ENCODE measurements around the gene ATP2B2. TPM values are rescaled to one million over a fixed set of nuclear protein-coding genes. Genes with fewer than 3 reads are reported as not detected.

The ATP2B2 gene
- total RNA-seq, 1 experiment from 2014 or later: not detected

DNA sequence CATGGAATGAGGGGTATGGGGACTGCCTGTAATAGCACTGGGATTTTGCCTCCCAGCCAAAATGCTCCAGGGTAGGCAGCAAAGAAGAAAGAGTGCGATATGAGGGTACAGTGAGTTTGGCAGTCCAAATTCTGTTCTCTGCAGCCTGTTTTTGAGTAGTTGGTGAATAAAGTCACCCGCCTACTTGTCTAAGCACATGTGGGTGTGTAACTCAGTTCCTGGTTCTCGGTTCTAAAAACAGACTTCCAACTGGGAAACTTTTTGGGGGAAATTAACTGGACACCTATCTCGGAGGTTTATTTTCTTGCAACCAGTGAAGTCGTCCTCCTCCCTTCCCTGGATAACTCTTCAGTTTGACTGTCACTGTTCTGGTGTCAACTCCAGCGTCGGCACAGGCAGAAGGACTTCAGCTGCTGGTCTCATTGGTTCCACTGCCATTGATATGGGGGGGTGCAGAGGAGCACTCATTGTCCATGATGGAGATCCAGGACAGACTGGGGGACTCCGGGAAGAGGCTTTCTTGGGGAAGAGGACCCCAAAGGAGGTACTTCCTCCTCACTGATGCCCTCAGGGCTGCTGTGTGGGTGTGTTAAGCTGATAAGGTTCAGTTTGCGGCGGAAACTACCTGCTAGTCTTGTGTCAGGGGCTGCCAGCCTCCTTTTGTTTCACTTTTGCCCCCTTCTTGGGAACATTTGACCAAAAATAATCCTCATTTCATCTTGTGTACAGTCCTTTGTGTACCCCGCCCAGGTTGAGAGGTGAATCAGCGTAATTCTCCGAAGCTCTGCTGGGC, 225.8 kb downstream of the ATP2B2 start:
- H3K36me3 ChIP-seq (ENCODE audit: control insufficient read depth, insufficient read depth, low read length): peaks cover 7% of the 10 kb centered on the region
- BruUV-seq (replicated peaks): TSS peak; percentile 16
- H3K9me3 Mint-ChIP-seq (ENCODE audit: unreplicated experiment): no peaks in the 10 kb centered on the region
- intact Hi-C loops (cut with micrococcal nuclease; ENCODE audit: unreplicated experiment): loop anchor here (10.0 kb wide), 1 partner anchor 115 kb away; the partner anchor contains the start of gene IRAK2
- POLR2A ChIA-PET: no interaction called here
- no peak overlapping the region for H3K4me3 ChIP-seq (ENCODE audit: low read depth, low read length)
- CTCF ChIA-PET: interaction anchor here (1.3 kb wide), 1 partner anchor 16 kb away, joined by 4 read pairs; no protein-coding TSS in a partner anchor
- no peak for DNase-seq
- no peak overlapping the region for H3K27ac Mint-ChIP-seq (ENCODE audit: unreplicated experiment)
- no peaks in the 10 kb centered on the region for H3K27me3 ChIP-seq (replicated peaks; ENCODE audit: control insufficient read depth, insufficient read depth, low read length)
- H3K4me1 ChIP-seq: no peaks in the 10 kb centered on the region
- H3K27me3 Mint-ChIP-seq (ENCODE audit: insufficient read depth, unreplicated experiment): no peaks in the 10 kb centered on the region
- H3K4me3 Mint-ChIP-seq (ENCODE audit: unreplicated experiment): no peak overlapping the region
- TF ChIP-seq, protein P1, sequence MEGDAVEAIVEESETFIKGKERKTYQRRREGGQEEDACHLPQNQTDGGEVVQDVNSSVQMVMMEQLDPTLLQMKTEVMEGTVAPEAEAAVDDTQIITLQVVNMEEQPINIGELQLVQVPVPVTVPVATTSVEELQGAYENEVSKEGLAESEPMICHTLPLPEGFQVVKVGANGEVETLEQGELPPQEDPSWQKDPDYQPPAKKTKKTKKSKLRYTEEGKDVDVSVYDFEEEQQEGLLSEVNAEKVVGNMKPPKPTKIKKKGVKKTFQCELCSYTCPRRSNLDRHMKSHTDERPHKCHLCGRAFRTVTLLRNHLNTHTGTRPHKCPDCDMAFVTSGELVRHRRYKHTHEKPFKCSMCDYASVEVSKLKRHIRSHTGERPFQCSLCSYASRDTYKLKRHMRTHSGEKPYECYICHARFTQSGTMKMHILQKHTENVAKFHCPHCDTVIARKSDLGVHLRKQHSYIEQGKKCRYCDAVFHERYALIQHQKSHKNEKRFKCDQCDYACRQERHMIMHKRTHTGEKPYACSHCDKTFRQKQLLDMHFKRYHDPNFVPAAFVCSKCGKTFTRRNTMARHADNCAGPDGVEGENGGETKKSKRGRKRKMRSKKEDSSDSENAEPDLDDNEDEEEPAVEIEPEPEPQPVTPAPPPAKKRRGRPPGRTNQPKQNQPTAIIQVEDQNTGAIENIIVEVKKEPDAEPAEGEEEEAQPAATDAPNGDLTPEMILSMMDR (IDR thresholded peaks at IDR 0.05; ENCODE audit: insufficient read depth in 1 of 2, low read depth in 1 of 2, low read length in 1 of 2, severe bottlenecking in 1 of 2, unreplicated experiment in 1 of 2): no peak
- H3K36me3 Mint-ChIP-seq (ENCODE audit: insufficient read depth, unreplicated experiment): peaks cover 61% of the 10 kb centered on the region
- H3K4me1 Mint-ChIP-seq (ENCODE audit: low read depth, unreplicated experiment): no peaks in the 10 kb centered on the region
- H3K9me3 ChIP-seq: no peaks in the 10 kb centered on the region

DNA sequence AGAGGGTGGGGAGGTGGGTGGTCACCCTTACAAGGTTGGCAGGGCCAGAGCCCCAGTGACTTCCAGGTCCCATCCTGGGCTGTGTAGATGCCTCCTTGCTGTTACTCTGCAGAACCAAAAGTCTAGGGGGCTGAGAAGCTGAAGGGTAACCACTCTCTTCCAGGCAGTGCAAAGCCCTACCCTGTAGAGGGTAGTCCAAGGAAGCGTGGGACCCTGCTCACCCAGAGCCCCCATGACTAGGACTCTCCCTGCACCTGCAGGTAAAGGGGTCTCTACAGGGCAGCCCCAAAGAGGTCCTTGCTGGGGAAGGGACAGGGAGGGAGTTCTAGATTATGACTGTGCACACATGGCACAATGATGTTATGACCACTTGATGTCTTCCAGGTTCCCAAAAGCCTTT, 226.9 kb downstream of the ATP2B2 start:
- DNase-seq: no peak
- ChIA-PET POLR2A (no interaction called here), CTCF (no interaction called here)
- no peak overlapping the region for H3K4me3 Mint-ChIP-seq (ENCODE audit: unreplicated experiment)
- peaks cover 54% of the 10 kb centered on the region for H3K36me3 Mint-ChIP-seq (ENCODE audit: insufficient read depth, unreplicated experiment)
- Histone ChIP-seq H3K9me3 (no peaks in the 10 kb centered on the region), H3K4me1 (no peaks in the 10 kb centered on the region), H3K36me3 (ENCODE audit: control insufficient read depth, insufficient read depth, low read length) (peaks cover 6% of the 10 kb centered on the region), H3K27me3 (replicated peaks; ENCODE audit: control insufficient read depth, insufficient read depth, low read length) (no peaks in the 10 kb centered on the region), H3K4me3 (ENCODE audit: low read depth, low read length) (no peak overlapping the region)
- peaks cover 3% of the 10 kb centered on the region for H3K4me1 Mint-ChIP-seq (ENCODE audit: low read depth, unreplicated experiment)
- no peaks in the 10 kb centered on the region for H3K27me3 Mint-ChIP-seq (ENCODE audit: insufficient read depth, unreplicated experiment)
- TF ChIP-seq, protein P1 (IDR thresholded peaks at IDR 0.05; ENCODE audit: insufficient read depth in 1 of 2, low read depth in 1 of 2, low read length in 1 of 2, severe bottlenecking in 1 of 2, unreplicated experiment in 1 of 2): no peak
- no peak overlapping the region for H3K27ac Mint-ChIP-seq (ENCODE audit: unreplicated experiment)
- intact Hi-C loops (cut with micrococcal nuclease; ENCODE audit: unreplicated experiment): no loop called here
- BruUV-seq (replicated peaks): no TSS peak
- H3K9me3 Mint-ChIP-seq (ENCODE audit: unreplicated experiment): no peaks in the 10 kb centered on the region

DNA sequence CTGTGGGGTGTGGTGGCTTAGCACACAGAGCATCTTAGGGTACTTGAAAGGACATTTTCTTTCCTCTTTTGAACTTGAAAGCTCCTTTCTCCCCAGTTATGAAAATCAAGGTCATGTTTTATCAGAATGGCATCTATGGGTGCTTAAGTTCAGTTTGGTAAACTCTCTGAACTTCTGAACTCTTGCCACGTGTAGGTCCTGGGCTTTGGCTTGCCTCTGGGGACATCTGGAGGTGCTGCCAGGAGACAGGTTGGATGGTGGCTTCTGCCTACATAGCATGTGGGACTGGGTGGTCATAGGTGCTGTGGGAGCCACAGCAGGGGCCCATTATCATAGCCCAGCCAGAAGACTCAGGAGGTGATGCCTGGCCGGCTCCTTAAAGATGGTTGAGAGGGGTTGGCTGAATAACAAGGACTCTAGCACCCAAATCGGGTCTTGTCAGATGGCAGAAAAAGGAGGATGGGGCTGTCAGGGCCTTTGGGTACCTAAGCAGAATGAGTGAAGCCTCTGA, 228.2 kb downstream of the ATP2B2 start:
- H3K4me1 Mint-ChIP-seq (ENCODE audit: low read depth, unreplicated experiment): peaks cover 11% of the 10 kb centered on the region
- H3K36me3 ChIP-seq (ENCODE audit: control insufficient read depth, insufficient read depth, low read length): peaks cover 5% of the 10 kb centered on the region
- no peaks in the 10 kb centered on the region for H3K27me3 ChIP-seq (replicated peaks; ENCODE audit: control insufficient read depth, insufficient read depth, low read length)
- H3K36me3 Mint-ChIP-seq (ENCODE audit: insufficient read depth, unreplicated experiment): peaks cover 53% of the 10 kb centered on the region
- no TSS peak for BruUV-seq (replicated peaks)
- H3K9me3 ChIP-seq: no peaks in the 10 kb centered on the region
- ChIA-PET POLR2A (no interaction called here), CTCF (no interaction called here)
- no peak overlapping the region for H3K27ac Mint-ChIP-seq (ENCODE audit: unreplicated experiment)
- intact Hi-C loops (cut with micrococcal nuclease; ENCODE audit: unreplicated experiment): no loop called here
- no peak for DNase-seq
- no peak overlapping the region for H3K4me3 Mint-ChIP-seq (ENCODE audit: unreplicated experiment)
- no peaks in the 10 kb centered on the region for H3K4me1 ChIP-seq
- H3K27me3 Mint-ChIP-seq (ENCODE audit: insufficient read depth, unreplicated experiment): no peaks in the 10 kb centered on the region
- H3K4me3 ChIP-seq (ENCODE audit: low read depth, low read length): no peak overlapping the region
- no peaks in the 10 kb centered on the region for H3K9me3 Mint-ChIP-seq (ENCODE audit: unreplicated experiment)
- TF ChIP-seq, protein P1 (IDR thresholded peaks at IDR 0.05; ENCODE audit: insufficient read depth in 1 of 2, low read depth in 1 of 2, low read length in 1 of 2, severe bottlenecking in 1 of 2, unreplicated experiment in 1 of 2): no peak
